Naive thymus-derived CD4-positive, alpha-beta T cell (primary cell): ENCODE results near the gene NDUFAB1. TPM values are rescaled to one million over a fixed set of nuclear protein-coding genes. Genes with fewer than 3 reads are reported as not detected.
"Not testable (repeated sequence)": the region's sequence is repeated elsewhere in the genome, so short reads cannot be mapped to it uniquely, and the experiment has no call there.

Experiments used
- ATAC-seq: fragments of 150-1000 bp; cut with Tn5 transposase; 2 replicates; pipeline ENCODE4 v1.10.0; 2021; ENCODE audit warnings: mild to moderate bottlenecking, moderate library complexity
- CTCF ChIA-PET: fragments of 350-600 bp; sonication (Branson Sonifier 250); formaldehyde crosslinking; loops from one replicate; lab custom pipeline; 2021; ENCODE audit warnings: antibody characterized with exemption; lab: Charles Lee
- POLR2A ChIA-PET: fragments of 350-600 bp; sonication (Branson Sonifier 250); formaldehyde crosslinking; loops from one replicate; lab custom pipeline; 2021; ENCODE audit warnings: antibody characterized with exemption, inconsistent platforms; lab: Charles Lee
- DNase-seq, 9 donors: peaks; one replicate each; pipeline versions ENCODE4 v3.0.0 to v3.0.0-alpha.2; 2020 to 2022; ENCODE audit warnings: mixed read lengths in 1 of 9
- H3K27ac ChIP-seq: one replicate; pipeline ENCODE4 v1.7.0; 2013; ENCODE audit warnings: mild to moderate bottlenecking, low read depth, low read length, moderate library complexity
- H3K27me3 ChIP-seq, 2 donors: one replicate each; pipeline ENCODE4 v1.7.0; 2013; ENCODE audit warnings: low read length in 2 of 2, mild to moderate bottlenecking in 2 of 2, moderate library complexity in 2 of 2; ENCODE audit not compliant: control insufficient read depth in 2 of 2, insufficient read depth in 2 of 2
- H3K36me3 ChIP-seq, 3 experiments: 1 replicate in 2 of 3; 2 replicates in 1 of 3; pipeline ENCODE4 v1.7.0; 2013; ENCODE audit warnings: low read length in 3 of 3, mild to moderate bottlenecking in 3 of 3, moderate library complexity in 1 of 3; ENCODE audit not compliant: insufficient read depth in 3 of 3, control insufficient read depth in 2 of 3
- H3K4me1 ChIP-seq, 2 donors: one replicate each; pipeline ENCODE4 v1.7.0; 2013; ENCODE audit warnings: low read length in 2 of 2, mild to moderate bottlenecking in 2 of 2, moderate library complexity in 1 of 2; ENCODE audit not compliant: control insufficient read depth in 2 of 2, insufficient read depth in 2 of 2
- H3K4me3 ChIP-seq: 2 replicates; pipeline ENCODE4 v1.7.0; 2013; ENCODE audit warnings: mild to moderate bottlenecking, low read length
- H3K9me3 ChIP-seq, 3 experiments: 1 replicate in 2 of 3; 2 replicates in 1 of 3; pipeline ENCODE4 v1.7.0; 2013; ENCODE audit warnings: low read length in 3 of 3; ENCODE audit not compliant: control insufficient read depth in 2 of 3
- H3K27ac Mint-ChIP-seq, 9 donors: one replicate each; pipeline ENCODE4 v1.8.0; 2020 to 2022; ENCODE audit warnings: mixed read lengths in 9 of 9, mild to moderate bottlenecking in 8 of 9, moderate library complexity in 5 of 9, inconsistent platforms in 2 of 9
- H3K27me3 Mint-ChIP-seq, 5 donors: one replicate each; pipeline ENCODE4 v1.8.0; 2021 to 2022; ENCODE audit warnings: mixed read lengths in 5 of 5, mild to moderate bottlenecking in 1 of 5
- H3K36me3 Mint-ChIP-seq, 5 donors: one replicate each; pipeline ENCODE4 v1.8.0; 2020 to 2022; ENCODE audit warnings: mixed read lengths in 5 of 5, mild to moderate bottlenecking in 3 of 5, inconsistent platforms in 1 of 5
- H3K4me1 Mint-ChIP-seq, 7 donors: one replicate each; pipeline ENCODE4 v1.8.0; 2020 to 2022; ENCODE audit warnings: mixed read lengths in 7 of 7, mild to moderate bottlenecking in 3 of 7, inconsistent platforms in 1 of 7
- H3K4me3 Mint-ChIP-seq, 10 donors: one replicate each; pipeline ENCODE4 v1.8.0; 2020 to 2022; ENCODE audit warnings: mild to moderate bottlenecking in 10 of 10, mixed read lengths in 10 of 10, moderate library complexity in 6 of 10, inconsistent platforms in 2 of 10
- H3K9me3 Mint-ChIP-seq, 11 donors: one replicate each; pipeline ENCODE4 v1.8.0; 2020 to 2022; ENCODE audit warnings: mixed read lengths in 11 of 11, mild to moderate bottlenecking in 4 of 11, inconsistent platforms in 1 of 11, moderate library complexity in 1 of 11
- intact Hi-C, 2 donors: fragments of 100-400 bp; cut with micrococcal nuclease; formaldehyde crosslinking; loops; one replicate each; pipeline ENCODE4 v1.15.1; 2023
- polyA plus RNA-seq, 2 donors: library from polyadenylated mRNA; unstranded; fragments of 300-500 nt; fragmentation: Illumina TruSeq; gene quantifications; one replicate each; pipeline ENCODE4 v1.2.3, GENCODE V29; 2021
- total RNA-seq, 6 experiments: library from RNA in 5 of 6; stranded (reverse) in 5 of 6; gene quantifications; 1 replicate in 5 of 6; 2 replicates in 1 of 6; pipeline ENCODE4 v1.2.3 and lab custom pipeline; 2021 to 2026

The NDUFAB1 gene
- total and polyA plus RNA-seq, 7 experiments from 2014 or later, result 24.2 to 209 (median 39.9) TPM

- Mint-ChIP-seq H3K27ac (no peak overlapping the region), H3K9me3 (no peaks in the 10 kb centered on the region), H3K27me3 (no peaks in the 10 kb centered on the region), H3K36me3 (peaks cover 2 to 33% (median 23%) of the 10 kb centered on the region in 5 donors), H3K4me1 (peaks cover 0 to 29% (median 13%) of the 10 kb centered on the region in 7 donors), H3K4me3 (no peak overlapping the region)
- intact Hi-C loops, result no loop called here
- ChIA-PET POLR2A (no interaction called here), CTCF (no interaction called here)
- DNase-seq, result no peak
- Histone ChIP-seq H3K27ac (no peak overlapping the region), H3K9me3 (no peaks in the 10 kb centered on the region), H3K4me3 (no peak overlapping the region), H3K4me1 (no peaks in the 10 kb centered on the region), H3K36me3 (peaks cover 0 to 24% (median 6%) of the 10 kb centered on the region in 3 experiments), H3K27me3 (no peaks in the 10 kb centered on the region)
- ATAC-seq, result no peak
Observed at GRCh38 chr16:23634461-23635036, 38.4 kb upstream of the NDUFAB1 start.

GRCh38 chr16:23631874-23632273 is 35.8 kb upstream of the NDUFAB1 start:
- H3K4me1 ChIP-seq, ATAC-seq, H3K9me3 ChIP-seq, intact Hi-C loops, H3K27me3 Mint-ChIP-seq, H3K27ac ChIP-seq, H3K27ac Mint-ChIP-seq, DNase-seq, H3K9me3 Mint-ChIP-seq, POLR2A ChIA-PET, H3K4me3 ChIP-seq, H3K4me3 Mint-ChIP-seq, CTCF ChIA-PET, H3K27me3 ChIP-seq: not testable (repeated sequence)
- peaks cover 0 to 42% (median 10%) of the 10 kb centered on the region in 3 experiments for H3K36me3 ChIP-seq
- Mint-ChIP-seq H3K36me3 (peaks cover 5 to 48% (median 28%) of the 10 kb centered on the region in 5 donors), H3K4me1 (peaks cover 0 to 19% (median 8%) of the 10 kb centered on the region in 7 donors)

GRCh38 chr16:23629516-23629915 is 33.4 kb upstream of the NDUFAB1 start:
- H3K36me3 Mint-ChIP-seq, result peaks cover 5 to 50% (median 14%) of the 10 kb centered on the region in 5 donors

GRCh38 chr16:23624092-23624491 is 28.0 kb upstream of the NDUFAB1 start:
- ChIA-PET CTCF (no interaction called here), POLR2A (no interaction called here)
- H3K4me3 ChIP-seq, result no peak overlapping the region
- Mint-ChIP-seq H3K9me3 (no peaks in the 10 kb centered on the region), H3K4me3 (no peak overlapping the region), H3K27ac (no peak overlapping the region), H3K36me3 (peaks cover 12 to 61% (median 30%) of the 10 kb centered on the region in 5 donors), H3K4me1 (peaks cover 0 to under 1% (median 0%) of the 10 kb centered on the region in 7 donors), H3K27me3 (no peaks in the 10 kb centered on the region)
- no peaks in the 10 kb centered on the region for H3K9me3 ChIP-seq
- intact Hi-C loops, result no loop called here
- no peaks in the 10 kb centered on the region for H3K4me1 ChIP-seq
- DNase-seq, result no peak
- H3K36me3 ChIP-seq, result peaks cover 4 to 78% (median 8%) of the 10 kb centered on the region in 3 experiments
- ATAC-seq, result no peak
- H3K27me3 ChIP-seq, result no peaks in the 10 kb centered on the region
- no peak overlapping the region for H3K27ac ChIP-seq

More at GRCh38 chr16:23629516-23629915, 33.4 kb upstream of the NDUFAB1 start:
- no peak overlapping the region for H3K27ac Mint-ChIP-seq
- ChIA-PET CTCF (no interaction called here), POLR2A (no interaction called here)
- no peak overlapping the region for H3K4me3 Mint-ChIP-seq
- ATAC-seq, result no peak
- no peaks in the 10 kb centered on the region for H3K27me3 Mint-ChIP-seq
- no peak overlapping the region for H3K27ac ChIP-seq
- H3K4me3 ChIP-seq, result no peak overlapping the region
- DNase-seq, result no peak
- H3K9me3 ChIP-seq, result no peaks in the 10 kb centered on the region
- H3K9me3 Mint-ChIP-seq, result no peaks in the 10 kb centered on the region
- no peaks in the 10 kb centered on the region for H3K4me1 ChIP-seq
- no peaks in the 10 kb centered on the region for H3K27me3 ChIP-seq
- peaks cover 0 to 15% (median 8%) of the 10 kb centered on the region in 7 donors for H3K4me1 Mint-ChIP-seq
- H3K36me3 ChIP-seq, result peaks cover 0 to 48% (median 10%) of the 10 kb centered on the region in 3 experiments
- intact Hi-C loops, result no loop called here

- no peaks in the 10 kb centered on the region for H3K9me3 Mint-ChIP-seq
- POLR2A ChIA-PET, result interaction anchor here (0.5 kb wide), 1 partner anchor 126 kb away, joined by 4 read pairs; no protein-coding TSS in a partner anchor
- peak overlapping the region in 1 of 9 donors; percentile 37 for H3K27ac Mint-ChIP-seq
- ATAC-seq (no peak), DNase-seq (no peak)
- H3K27me3 Mint-ChIP-seq, result no peaks in the 10 kb centered on the region
- H3K9me3 ChIP-seq, result no peaks in the 10 kb centered on the region
- H3K4me3 ChIP-seq, result no peak overlapping the region
- peaks cover 0 to 45% (median 4%) of the 10 kb centered on the region in 3 experiments for H3K36me3 ChIP-seq
- H3K4me1 ChIP-seq, result no peaks in the 10 kb centered on the region
- intact Hi-C loops, result no loop called here
- H3K4me3 Mint-ChIP-seq, result no peak overlapping the region
- CTCF ChIA-PET, result no interaction called here
- peaks cover 0 to 30% (median 18%) of the 10 kb centered on the region in 5 donors for H3K36me3 Mint-ChIP-seq
- no peaks in the 10 kb centered on the region for H3K27me3 ChIP-seq
- H3K4me1 Mint-ChIP-seq, result no peaks in the 10 kb centered on the region
- no peak overlapping the region for H3K27ac ChIP-seq
Observed at GRCh38 chr16:23615805-23616204, 19.7 kb upstream of the NDUFAB1 start.

GRCh38 chr16:23611936-23612335 is 15.8 kb upstream of the NDUFAB1 start:
- ChIA-PET CTCF (interaction anchor here (0.6 kb wide), 1 partner anchor 73 kb away, joined by 3 read pairs; no protein-coding TSS in a partner anchor), POLR2A (no interaction called here)
- peaks cover 4 to 21% (median 13%) of the 10 kb centered on the region in 5 donors for H3K36me3 Mint-ChIP-seq
- H3K4me3 Mint-ChIP-seq, result no peak overlapping the region
- H3K4me1 Mint-ChIP-seq, result no peaks in the 10 kb centered on the region
- intact Hi-C loops, result no loop called here
- no peak for ATAC-seq
- DNase-seq, result no peak
- no peaks in the 10 kb centered on the region for H3K9me3 ChIP-seq
- no peak overlapping the region for H3K27ac Mint-ChIP-seq
- peaks cover 0 to 25% (median 0%) of the 10 kb centered on the region in 3 experiments for H3K36me3 ChIP-seq
- no peaks in the 10 kb centered on the region for H3K9me3 Mint-ChIP-seq
- H3K4me1 ChIP-seq, result no peaks in the 10 kb centered on the region
- H3K27ac ChIP-seq, result no peak overlapping the region
- H3K27me3 Mint-ChIP-seq, result no peaks in the 10 kb centered on the region
- no peak overlapping the region for H3K4me3 ChIP-seq
- H3K27me3 ChIP-seq, result no peaks in the 10 kb centered on the region

GRCh38 chr16:23610905-23611304 is 14.8 kb upstream of the NDUFAB1 start:
- H3K36me3 Mint-ChIP-seq, result peaks cover 4 to 15% (median 9%) of the 10 kb centered on the region in 5 donors
- H3K27ac Mint-ChIP-seq, POLR2A ChIA-PET, H3K9me3 Mint-ChIP-seq, CTCF ChIA-PET, ATAC-seq, intact Hi-C loops, H3K27ac ChIP-seq, H3K27me3 ChIP-seq, H3K4me1 ChIP-seq, H3K4me3 Mint-ChIP-seq, H3K4me1 Mint-ChIP-seq, H3K4me3 ChIP-seq, H3K27me3 Mint-ChIP-seq, DNase-seq, H3K9me3 ChIP-seq: not testable (repeated sequence)
- peaks cover 0 to 24% (median 0%) of the 10 kb centered on the region in 3 experiments for H3K36me3 ChIP-seq
